COLO829 (cell line): ENCODE results near the gene PCIF1.
"Not testable (repeated sequence)": the region's sequence is repeated elsewhere in the genome, so short reads cannot be mapped to it uniquely, and the experiment has no call there.

Experiments
- DNase-seq: peaks from one replicate; pipeline ENCODE4 v3.0.0; 2012; ENCODE audit warnings: low spot score

Gene PCIF1

GRCh38 chr20:45947110-45947866, 12.8 kb downstream of the PCIF1 start:
- no peak for DNase-seq

- DNase-seq = no peak
These were observed 13.8 kb downstream of the PCIF1 start for GRCh38 chr20:45948261-45948733.

GRCh38 chr20:45948742-45949541, 14.5 kb downstream of the PCIF1 start:
- DNase-seq = no peak

- DNase-seq = no peak
These were observed 15.3 kb downstream of the PCIF1 start for GRCh38 chr20:45949542-45950329.

GRCh38 chr20:45950330-45950646, 15.8 kb downstream of the PCIF1 start:
- DNase-seq = no peak

GRCh38 chr20:45951925-45952834, 17.7 kb downstream of the PCIF1 start:
- no peak for DNase-seq

GRCh38 chr20:45952861-45953260, 18.4 kb downstream of the PCIF1 start:
- no peak for DNase-seq

GRCh38 chr20:45953672-45954071, 19.2 kb downstream of the PCIF1 start:
- DNase-seq = no peak

GRCh38 chr20:45956326-45956725, 21.8 kb downstream of the PCIF1 start:
- not testable (repeated sequence) for DNase-seq

GRCh38 chr20:45957021-45957941, 22.8 kb downstream of the PCIF1 start:
- no peak for DNase-seq

GRCh38 chr20:45958593-45958992, 24.1 kb downstream of the PCIF1 start:
- no peak for DNase-seq

GRCh38 chr20:45959126-45959525, 24.6 kb downstream of the PCIF1 start:
- no peak for DNase-seq

- no peak for DNase-seq
These were observed 25.6 kb downstream of the PCIF1 start for GRCh38 chr20:45959956-45960630.

- no peak for DNase-seq
These were observed 27.7 kb downstream of the PCIF1 start for GRCh38 chr20:45962031-45962755.

GRCh38 chr20:45963059-45964005, 28.8 kb downstream of the PCIF1 start:
- DNase-seq = no peak

- DNase-seq = no peak
These were observed 29.5 kb downstream of the PCIF1 start for GRCh38 chr20:45964006-45964400.

- DNase-seq = no peak
These were observed 30.9 kb downstream of the PCIF1 start for GRCh38 chr20:45965169-45966002.
